Suprapubic skin (tissue), 4 donors: Measurements from ENCODE around the gene PARP6. TPM values are rescaled to one million over a fixed set of nuclear protein-coding genes. Genes with fewer than 3 reads are reported as not detected.
A peak's percentile ranks its signal among the peaks of the same experiment; 100 is the strongest.

Experiments used
- DNase-seq, 2 donors: peaks; one replicate each; pipeline ENCODE4 v3.0.0-alpha.2; 2019; ENCODE audit warnings: low spot score in 2 of 2
- H3K27ac ChIP-seq: fragments of 200-600 bp; sonication (generic); one replicate; pipeline ENCODE4 v1.5.1; 2019
- H3K27me3 ChIP-seq: fragments of 200-600 bp; sonication (generic); one replicate; pipeline ENCODE4 v1.5.1; 2019
- H3K36me3 ChIP-seq: fragments of 200-600 bp; sonication (generic); one replicate; pipeline ENCODE4 v1.5.1; 2019
- H3K4me1 ChIP-seq: fragments of 200-600 bp; sonication (generic); one replicate; pipeline ENCODE4 v1.5.1; 2019
- H3K4me3 ChIP-seq: fragments of 200-600 bp; sonication (generic); one replicate; pipeline ENCODE4 v1.5.1; 2019; ENCODE audit warnings: mild to moderate bottlenecking
- H3K9me3 ChIP-seq: fragments of 200-600 bp; sonication (generic); one replicate; pipeline ENCODE4 v1.5.1; 2019
- EP300 ChIP-seq: sonication (generic); formaldehyde crosslinking; IDR thresholded peaks from one replicate; pipeline ENCODE4 v1.6.1; 2017; ENCODE audit warnings: antibody characterized with exemption
- POLR2A ChIP-seq, 2 donors: fragments of 450-650 bp; IDR thresholded peaks; one replicate each; pipeline ENCODE4 v1.6.1; 2017; ENCODE audit warnings: antibody characterized with exemption in 2 of 2, mild to moderate bottlenecking in 2 of 2, moderate library complexity in 2 of 2
- POLR2AphosphoS5 ChIP-seq, 3 donors: sonication (generic); formaldehyde crosslinking; IDR thresholded peaks; one replicate each; pipeline ENCODE4 v1.6.1; 2017; ENCODE audit warnings: antibody characterized with exemption in 3 of 3
- WGBS: methylation state at CpG from one replicate; pipeline ENCODE4 v1.1.5; 2018; 5-methylcytosine and 5-hydroxymethylcytosine counted together
- total RNA-seq, 4 donors: library from RNA; depleted of rRNA; stranded (reverse); fragments of >200 nt; gene quantifications; one replicate each; pipeline ENCODE4 v1.1.0, GENCODE V29; 2016
- TF ChIP-seq, protein P1 (sequence below), 2 donors: fragments of 200-600 bp in 1 of 2; fragments of 450-650 bp in 1 of 2; sonication (generic) in 1 of 2; IDR thresholded peaks; one replicate each; pipeline ENCODE4 v1.5.1; 2016 to 2019; ENCODE audit warnings: antibody characterized with exemption in 2 of 2, mild to moderate bottlenecking in 1 of 2, moderate library complexity in 1 of 2

Gene PARP6
- total RNA-seq, 4 donors from 2014 or later: 63.6 to 102 (median 70.6) TPM

DNA sequence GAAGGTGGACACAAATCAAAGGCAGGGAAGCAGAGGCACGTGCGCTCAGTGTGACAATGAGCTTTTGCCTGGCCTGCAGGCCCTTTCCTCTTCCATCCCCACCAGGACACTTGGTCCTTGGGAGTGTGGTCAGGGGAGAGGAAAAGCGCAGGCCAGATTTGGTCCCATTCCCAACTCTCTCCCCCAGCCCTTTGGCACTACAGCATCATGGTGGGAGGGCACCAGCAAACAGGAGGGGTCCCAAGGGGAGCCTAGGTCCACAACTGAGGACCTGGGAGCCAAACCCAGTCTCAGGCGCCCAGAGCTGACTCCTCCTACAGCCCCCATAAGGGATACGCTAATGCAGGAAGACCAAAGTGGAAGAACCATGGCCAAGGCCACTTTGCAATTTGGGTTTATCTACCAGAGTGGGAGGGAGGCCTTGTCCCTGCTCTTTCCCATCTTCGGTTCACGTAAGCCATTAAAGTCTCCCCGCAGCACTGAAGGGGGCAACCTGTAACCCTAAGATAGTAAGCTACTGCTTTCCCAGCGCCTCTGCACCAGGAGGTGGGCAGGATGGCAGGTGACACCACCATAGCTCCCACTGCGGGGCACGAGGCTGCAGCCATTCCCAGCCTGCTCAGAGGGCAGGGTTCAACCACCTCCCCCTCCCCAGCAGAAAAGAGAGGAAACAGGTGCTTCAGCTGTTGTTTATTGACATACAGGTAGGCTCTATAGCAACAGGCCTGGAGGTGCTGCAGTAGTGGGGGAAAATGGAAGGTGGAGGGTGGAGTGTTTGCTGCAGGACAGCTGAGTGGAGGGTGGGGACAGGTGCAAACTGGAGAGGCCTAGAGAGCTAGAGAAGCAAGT, 73.8 kb downstream of the PARP6 start:
- H3K36me3 ChIP-seq: peaks cover 51% of the 10 kb centered on the region
- no peak overlapping the region for H3K27ac ChIP-seq
- no peak for TF ChIP-seq POLR2AphosphoS5 (IDR thresholded peaks at IDR 0.05)
- TF ChIP-seq POLR2A (IDR thresholded peaks at IDR 0.05): no peak
- no peak for TF ChIP-seq EP300
- TF ChIP-seq, protein P1, sequence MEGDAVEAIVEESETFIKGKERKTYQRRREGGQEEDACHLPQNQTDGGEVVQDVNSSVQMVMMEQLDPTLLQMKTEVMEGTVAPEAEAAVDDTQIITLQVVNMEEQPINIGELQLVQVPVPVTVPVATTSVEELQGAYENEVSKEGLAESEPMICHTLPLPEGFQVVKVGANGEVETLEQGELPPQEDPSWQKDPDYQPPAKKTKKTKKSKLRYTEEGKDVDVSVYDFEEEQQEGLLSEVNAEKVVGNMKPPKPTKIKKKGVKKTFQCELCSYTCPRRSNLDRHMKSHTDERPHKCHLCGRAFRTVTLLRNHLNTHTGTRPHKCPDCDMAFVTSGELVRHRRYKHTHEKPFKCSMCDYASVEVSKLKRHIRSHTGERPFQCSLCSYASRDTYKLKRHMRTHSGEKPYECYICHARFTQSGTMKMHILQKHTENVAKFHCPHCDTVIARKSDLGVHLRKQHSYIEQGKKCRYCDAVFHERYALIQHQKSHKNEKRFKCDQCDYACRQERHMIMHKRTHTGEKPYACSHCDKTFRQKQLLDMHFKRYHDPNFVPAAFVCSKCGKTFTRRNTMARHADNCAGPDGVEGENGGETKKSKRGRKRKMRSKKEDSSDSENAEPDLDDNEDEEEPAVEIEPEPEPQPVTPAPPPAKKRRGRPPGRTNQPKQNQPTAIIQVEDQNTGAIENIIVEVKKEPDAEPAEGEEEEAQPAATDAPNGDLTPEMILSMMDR (IDR thresholded peaks at IDR 0.05): no peak
- no peak overlapping the region for H3K4me3 ChIP-seq
- 69% methylated on average over 6 of the region's 11 CpGs for WGBS
- H3K4me1 ChIP-seq: peaks cover 41% of the 10 kb centered on the region
- no peak for DNase-seq
- no peaks in the 10 kb centered on the region for H3K9me3 ChIP-seq
- no peaks in the 10 kb centered on the region for H3K27me3 ChIP-seq

DNA sequence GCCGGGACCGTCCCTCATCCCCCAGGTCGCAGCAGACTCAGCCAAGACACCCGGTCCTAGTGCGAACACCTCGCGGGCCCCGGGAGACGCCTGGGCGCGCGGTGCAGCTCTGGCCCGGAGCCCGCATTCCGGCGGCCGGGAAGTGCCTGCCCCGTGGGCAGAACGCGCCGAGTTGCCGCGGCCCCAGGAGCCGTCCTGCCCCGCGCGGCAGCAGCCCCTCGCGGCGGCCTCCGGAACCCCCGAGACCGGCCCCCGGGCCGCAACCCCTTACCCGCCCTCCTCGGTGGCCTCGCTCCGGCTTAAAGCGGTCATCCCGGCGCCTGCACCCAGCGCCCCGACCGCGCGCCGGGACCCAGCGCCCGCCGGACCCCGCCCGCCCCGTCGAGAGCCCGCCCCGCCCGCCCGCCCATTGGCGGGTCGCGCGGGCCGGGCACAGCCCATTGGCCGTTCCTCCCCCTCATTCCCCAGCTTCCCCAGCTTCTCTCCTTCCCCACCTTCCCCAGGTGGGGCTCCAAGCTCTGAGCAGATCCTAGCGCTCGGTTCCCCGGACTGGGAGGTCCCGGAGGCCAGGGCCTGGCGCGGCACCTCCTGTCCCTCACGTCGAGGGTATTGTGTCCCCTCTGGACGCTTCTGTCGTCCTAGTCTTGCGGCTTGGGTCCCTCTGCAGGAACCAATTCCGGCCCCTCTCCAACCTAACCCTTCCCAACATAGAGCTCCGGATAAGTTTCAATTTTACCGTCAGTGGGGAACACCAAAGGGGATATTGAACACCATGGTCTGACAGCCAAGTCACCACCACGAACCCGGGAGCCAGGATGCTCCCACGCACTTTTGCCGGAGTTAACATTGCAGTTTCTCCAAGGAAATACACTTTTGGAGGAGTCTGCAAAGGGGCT, 74.6 kb downstream of the PARP6 start, which contains the start of gene GRAMD2A:
GRAMD2A (minus strand) TSS at position 328 of the 896 bp plus-strand sequence.
- peaks cover 32% of the 10 kb centered on the region for H3K4me1 ChIP-seq
- 26% methylated on average over 27 of the region's 83 CpGs for WGBS
- DNase-seq: no peak

DNA sequence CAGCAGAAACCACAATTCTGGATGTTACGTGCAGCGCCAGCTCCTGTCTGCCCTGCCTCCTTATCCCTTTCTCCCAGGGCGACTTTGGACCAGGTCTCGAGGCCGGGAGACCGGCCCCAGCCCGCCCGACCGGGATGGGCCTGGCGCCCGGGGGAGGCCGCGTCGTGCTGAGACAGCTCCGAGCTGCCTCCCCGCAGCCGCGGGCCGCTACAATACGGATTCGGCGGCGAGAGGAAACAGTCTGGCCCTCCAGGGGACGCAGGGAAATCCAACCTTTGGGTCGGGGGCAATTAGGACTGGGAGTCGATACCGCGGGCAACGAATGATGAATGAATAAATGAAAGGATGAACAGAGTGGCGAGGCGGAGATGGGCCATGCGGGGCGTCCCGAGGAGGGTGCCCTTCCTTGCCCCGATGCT, 75.3 kb downstream of the PARP6 start:
- 13% methylated on average over 20 of the region's 35 CpGs for WGBS
- TF ChIP-seq EP300 (no peak), POLR2AphosphoS5 (IDR thresholded peaks at IDR 0.05) (no peak), POLR2A (IDR thresholded peaks at IDR 0.05) (no peak)
- TF ChIP-seq, protein P1 (IDR thresholded peaks at IDR 0.05): no peak
- H3K4me1 ChIP-seq: peaks cover 27% of the 10 kb centered on the region

More for the DNA sequence above, 74.6 kb downstream of the PARP6 start, which contains the start of gene GRAMD2A:
- H3K36me3 ChIP-seq: peaks cover 42% of the 10 kb centered on the region
- no peak for TF ChIP-seq POLR2A (IDR thresholded peaks at IDR 0.05)
- TF ChIP-seq, protein P1 (IDR thresholded peaks at IDR 0.05): no peak
- no peak for TF ChIP-seq POLR2AphosphoS5 (IDR thresholded peaks at IDR 0.05)
- TF ChIP-seq EP300: no peak
- H3K4me3 ChIP-seq: peak within 1 kb of the TSS; percentile 59
- no peaks in the 10 kb centered on the region for H3K9me3 ChIP-seq
- peak within 1 kb of the TSS; percentile 16 for H3K27ac ChIP-seq
- H3K27me3 ChIP-seq: no peaks in the 10 kb centered on the region

DNA sequence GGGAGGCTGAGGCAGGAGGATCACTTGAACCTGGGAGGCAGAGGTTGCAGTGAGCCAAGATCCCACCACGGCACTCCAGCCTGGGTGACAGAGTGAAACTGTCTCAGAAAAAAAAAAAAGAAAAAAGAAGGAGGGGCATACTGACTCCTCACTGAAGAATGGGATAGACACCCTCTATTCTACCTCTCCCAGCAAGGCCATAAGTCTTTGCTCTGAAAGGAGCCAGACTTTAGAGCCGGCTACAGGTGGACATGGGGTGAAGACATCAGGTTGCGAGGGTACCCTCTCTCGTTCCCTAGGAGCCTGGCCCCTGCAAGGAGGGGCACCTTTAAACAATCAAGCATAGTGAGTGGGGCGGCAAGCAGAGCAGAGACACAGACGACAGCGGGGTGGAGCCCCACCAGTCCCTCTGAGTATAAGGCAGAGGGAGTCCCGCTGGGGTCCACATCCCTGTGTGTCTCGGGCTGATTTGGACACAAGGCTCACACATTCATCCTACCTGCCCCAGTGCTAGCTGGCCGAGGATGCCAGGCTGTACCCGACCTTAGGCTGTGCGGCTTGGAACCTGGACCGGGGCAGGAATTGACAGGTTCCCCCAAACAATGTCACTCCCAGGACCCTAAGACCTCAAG, 75.8 kb downstream of the PARP6 start:
- TF ChIP-seq, protein P1 (IDR thresholded peaks at IDR 0.05): no peak
- TF ChIP-seq EP300 (no peak), POLR2AphosphoS5 (IDR thresholded peaks at IDR 0.05) (no peak), POLR2A (IDR thresholded peaks at IDR 0.05) (no peak)
- H3K9me3 ChIP-seq: no peaks in the 10 kb centered on the region
- H3K4me1 ChIP-seq: peaks cover 27% of the 10 kb centered on the region
- WGBS: 54% methylated on average over 6 of the region's 13 CpGs
- H3K27me3 ChIP-seq: no peaks in the 10 kb centered on the region
- peaks cover 30% of the 10 kb centered on the region for H3K36me3 ChIP-seq
- peak overlapping the region; percentile 59 for H3K4me3 ChIP-seq
- peak in 1 of 2 donors; percentile 67 for DNase-seq
- H3K27ac ChIP-seq: no peak overlapping the region

More for the DNA sequence above, 75.3 kb downstream of the PARP6 start:
- no peak for DNase-seq
- Histone ChIP-seq H3K4me3 (peak overlapping the region; percentile 59), H3K36me3 (peaks cover 35% of the 10 kb centered on the region), H3K27me3 (no peaks in the 10 kb centered on the region), H3K9me3 (no peaks in the 10 kb centered on the region), H3K27ac (peak overlapping the region; percentile 16)
